ENCODE data around the gene PADI2.

The PADI2 gene

DNA sequence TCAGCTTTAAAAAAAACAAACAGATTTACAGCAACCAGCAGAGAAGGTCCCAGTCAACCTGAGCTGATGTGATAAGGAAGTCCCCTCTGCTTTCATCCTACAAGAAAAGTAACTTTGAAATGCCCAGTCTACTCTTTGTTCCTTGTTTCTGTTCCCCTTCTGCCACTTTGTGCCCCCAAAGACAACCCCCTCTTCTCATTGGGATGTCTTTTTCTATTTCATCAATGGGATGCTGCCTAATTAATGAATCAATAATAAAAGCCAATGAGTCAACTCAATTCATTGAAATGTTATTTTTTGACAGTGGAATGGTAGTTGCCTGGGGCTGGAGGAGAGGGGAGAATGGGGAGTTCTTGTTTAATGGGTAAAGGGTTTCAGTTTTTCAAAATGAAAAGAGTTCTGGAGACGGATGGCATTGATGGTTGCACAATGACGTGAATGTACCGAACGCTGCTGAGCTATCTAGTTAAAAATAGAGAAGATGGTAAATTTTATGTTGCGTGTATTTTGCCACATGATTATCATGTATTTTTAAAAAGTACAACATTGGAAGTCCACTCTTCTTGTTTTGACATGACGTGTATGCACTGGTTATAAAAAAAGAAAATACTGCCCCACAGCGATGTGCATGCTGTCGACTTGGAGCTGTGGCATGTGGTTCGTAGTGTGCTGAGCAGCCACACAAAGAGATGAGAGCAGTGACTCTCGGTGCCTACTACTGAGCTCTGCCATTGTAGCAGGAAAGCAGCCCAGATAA, 22.4 kb upstream of the PADI2 start:
- no peak for DNase-seq (ENCODE audit: insufficient read length, low spot score)
- TF ChIP-seq POLR2A (IDR thresholded peaks at IDR 0.05; ENCODE audit: low read depth, low read length) (0 out of 2 replicates have a peak, but pooled peaks have one; percentile 22), SPI1 (IDR thresholded peaks at IDR 0.05; ENCODE audit: low read depth, low read length) (peak; percentile 94), TAF1 (IDR thresholded peaks at IDR 0.05; ENCODE audit: low read depth, low read length) (no peak)
- FAIRE-seq: peak; percentile 97

DNA sequence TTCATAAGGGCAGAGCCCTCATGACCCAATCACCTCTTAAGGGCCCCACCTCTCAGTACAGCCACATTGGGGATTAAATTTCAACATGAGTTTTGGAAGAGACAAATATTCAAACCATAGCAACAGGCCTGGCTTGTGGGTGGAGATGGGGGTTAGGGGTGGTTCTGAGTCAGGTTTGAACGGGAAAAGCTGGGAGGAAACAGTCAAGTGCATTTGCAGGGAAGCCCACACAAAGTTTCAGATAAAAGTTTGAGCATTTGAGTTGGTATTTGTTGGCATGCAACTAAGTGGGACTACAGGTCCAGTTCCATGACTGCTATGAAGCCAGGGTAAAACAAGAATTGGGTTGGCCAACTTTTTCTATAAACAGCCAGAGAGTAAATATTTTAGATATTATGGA, 21.0 kb upstream of the PADI2 start:
- no peak for DNase-seq (ENCODE audit: insufficient read length, low spot score)
- FAIRE-seq: peak; percentile 67

DNA sequence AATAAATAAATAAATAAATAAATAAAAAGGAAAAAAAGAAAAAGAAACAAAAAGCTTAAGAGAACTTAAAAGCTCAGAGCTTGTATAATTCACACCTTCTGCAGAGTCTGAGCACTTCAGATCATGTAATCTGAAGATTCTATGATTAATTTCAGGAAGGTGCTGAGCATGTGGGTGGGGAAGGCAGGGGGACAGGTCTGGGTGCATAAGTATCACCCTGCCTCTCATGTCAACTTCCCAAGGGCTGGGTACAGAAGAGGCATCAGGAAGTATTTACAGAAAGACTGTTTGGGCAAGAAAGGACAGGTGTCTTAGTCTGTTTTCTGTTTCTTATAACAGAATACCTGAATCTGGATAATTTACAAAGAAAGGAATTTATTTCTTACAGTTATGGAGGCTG, 20.4 kb upstream of the PADI2 start:
- no peak for FAIRE-seq
- no peak for DNase-seq (ENCODE audit: insufficient read length, low spot score)
- no peak for TF ChIP-seq TAF1 (IDR thresholded peaks at IDR 0.05; ENCODE audit: low read depth, low read length)
- no peak for TF ChIP-seq POLR2A (IDR thresholded peaks at IDR 0.05; ENCODE audit: low read depth, low read length)
- TF ChIP-seq POLR2AphosphoS5 (IDR thresholded peaks at IDR 0.05; ENCODE audit: low read depth, low read length): no peak
- no peak for TF ChIP-seq SPI1 (IDR thresholded peaks at IDR 0.05; ENCODE audit: low read depth, low read length)
- TF ChIP-seq POU2F2 (IDR thresholded peaks at IDR 0.05; ENCODE audit: low read depth, low read length): no peak
- TF ChIP-seq PAX5 (IDR thresholded peaks at IDR 0.05; ENCODE audit: insufficient read depth, low read length, severe bottlenecking): no peak

More for the DNA sequence above, 21.0 kb upstream of the PADI2 start:
- no peak for TF ChIP-seq SPI1 (IDR thresholded peaks at IDR 0.05; ENCODE audit: low read depth, low read length)
- TF ChIP-seq POLR2A (IDR thresholded peaks at IDR 0.05; ENCODE audit: low read depth, low read length): no peak
- TF ChIP-seq POLR2AphosphoS5 (IDR thresholded peaks at IDR 0.05; ENCODE audit: low read depth, low read length): no peak

DNA sequence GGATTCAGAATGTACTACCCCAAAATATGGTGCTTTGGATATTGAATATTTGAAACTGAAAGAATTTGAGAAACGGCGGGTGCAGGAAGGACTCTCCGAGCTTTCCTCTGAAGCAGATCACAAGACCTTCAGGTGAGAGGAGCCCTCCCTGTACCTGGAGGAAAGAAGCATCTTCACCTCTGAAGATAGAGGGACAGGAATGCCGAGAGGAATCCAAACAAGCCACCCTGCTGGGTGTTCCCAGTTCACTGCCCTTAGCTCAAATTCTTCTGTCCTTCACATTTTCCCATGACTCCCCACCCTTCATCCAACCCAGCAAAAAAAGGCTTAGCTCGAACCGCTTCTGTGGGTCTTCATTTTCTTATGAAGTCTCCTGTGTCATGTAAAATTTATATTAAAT, 18.2 kb upstream of the PADI2 start:
- DNase-seq (ENCODE audit: insufficient read length, low spot score): no peak
- no peak for TF ChIP-seq POU2F2 (IDR thresholded peaks at IDR 0.05; ENCODE audit: low read depth, low read length)
- no peak for TF ChIP-seq TAF1 (IDR thresholded peaks at IDR 0.05; ENCODE audit: low read depth, low read length)
- no peak for TF ChIP-seq PAX5 (IDR thresholded peaks at IDR 0.05; ENCODE audit: insufficient read depth, low read length, severe bottlenecking)
- TF ChIP-seq SPI1 (IDR thresholded peaks at IDR 0.05; ENCODE audit: low read depth, low read length): no peak
- TF ChIP-seq POLR2A (IDR thresholded peaks at IDR 0.05; ENCODE audit: low read depth, low read length): no peak
- no peak for TF ChIP-seq POLR2AphosphoS5 (IDR thresholded peaks at IDR 0.05; ENCODE audit: low read depth, low read length)
- FAIRE-seq: no peak

DNA sequence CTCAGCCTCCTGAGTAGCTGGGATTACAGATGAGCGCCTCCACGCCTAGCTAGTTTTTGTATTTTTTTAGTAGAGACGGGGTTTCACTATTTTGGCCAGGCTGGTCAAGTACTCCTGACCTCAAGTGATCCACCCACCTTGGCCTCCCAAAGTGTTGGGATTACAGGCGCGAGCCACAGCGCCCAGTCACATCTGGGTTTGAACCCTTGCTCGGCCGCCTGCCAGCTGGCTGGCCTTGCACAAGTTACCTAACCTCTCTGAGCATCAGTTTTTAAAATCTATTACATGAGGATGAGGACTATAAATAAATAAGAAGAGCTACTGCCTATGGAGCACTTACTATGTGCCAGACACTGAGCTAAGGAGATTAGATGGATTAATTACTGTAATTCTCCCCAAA, 17.7 kb upstream of the PADI2 start:
- no peak for DNase-seq (ENCODE audit: insufficient read length, low spot score)
- FAIRE-seq: no peak
- no peak for TF ChIP-seq TAF1 (IDR thresholded peaks at IDR 0.05; ENCODE audit: low read depth, low read length)

DNA sequence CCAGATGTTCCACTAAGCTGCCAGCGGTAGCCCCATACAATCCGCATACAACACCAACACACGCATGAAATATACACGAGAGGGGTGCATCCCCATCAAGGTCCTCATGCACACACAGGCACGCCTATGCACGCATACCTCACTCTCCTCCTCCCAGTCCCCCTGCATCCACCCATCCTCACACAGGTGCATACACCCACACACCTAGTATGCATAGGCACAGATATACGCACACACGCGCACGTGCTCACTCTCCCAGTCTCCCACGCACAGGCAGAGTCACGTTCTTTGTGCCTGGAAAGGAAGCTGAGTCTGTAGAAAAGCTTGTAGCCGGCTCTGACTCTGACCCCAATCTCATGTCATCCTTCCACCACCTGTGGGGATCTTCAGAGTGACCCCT, 16.9 kb upstream of the PADI2 start:
- DNase-seq (ENCODE audit: insufficient read length, low spot score) (no peak), FAIRE-seq (peak; percentile 77)
- TF ChIP-seq POLR2A (IDR thresholded peaks at IDR 0.05; ENCODE audit: low read depth, low read length) (no peak), POU2F2 (IDR thresholded peaks at IDR 0.05; ENCODE audit: low read depth, low read length) (0 out of 2 replicates have a peak, but pooled peaks have one; percentile 11)

DNA sequence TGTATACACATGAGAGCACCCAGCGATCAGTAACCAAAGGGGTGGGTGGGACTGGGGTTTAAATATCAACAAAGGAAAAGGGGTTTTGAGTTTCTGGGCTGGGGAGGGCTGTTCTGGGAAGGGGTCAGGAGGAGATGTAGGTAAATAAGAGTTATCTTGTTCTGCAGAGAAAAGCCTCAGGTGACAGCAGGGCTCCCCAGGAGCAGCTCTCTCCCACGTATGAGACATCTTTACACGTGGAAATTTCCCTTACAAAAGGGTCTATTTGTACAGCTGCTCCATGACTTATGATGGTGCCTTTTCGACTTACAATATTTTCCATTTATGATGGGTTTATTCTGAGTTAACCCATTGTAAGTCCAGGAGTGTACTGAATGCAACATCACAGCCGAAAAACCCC, 16.3 kb upstream of the PADI2 start:
- FAIRE-seq (no peak), DNase-seq (ENCODE audit: insufficient read length, low spot score) (no peak)
- TF ChIP-seq POLR2AphosphoS5 (IDR thresholded peaks at IDR 0.05; ENCODE audit: low read depth, low read length): no peak

DNA sequence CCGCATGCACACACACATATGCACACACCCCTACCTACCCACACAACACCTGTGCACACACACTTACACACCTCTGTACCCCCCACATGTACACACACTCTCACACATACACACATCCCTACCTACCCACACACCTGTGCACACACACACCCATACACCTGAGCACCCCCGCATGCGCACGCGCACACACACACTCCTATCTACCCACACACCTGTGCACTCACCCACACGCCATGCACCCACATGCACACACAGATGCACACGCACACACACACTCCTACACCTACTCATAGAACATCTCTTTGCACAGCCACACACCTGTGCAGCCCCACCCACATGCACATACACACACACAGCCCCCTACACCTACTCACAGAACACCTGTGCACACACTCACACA, 15.5 kb upstream of the PADI2 start:
- DNase-seq (ENCODE audit: insufficient read length, low spot score) (no peak), FAIRE-seq (peak; percentile 61)
- no peak for TF ChIP-seq POLR2AphosphoS5 (IDR thresholded peaks at IDR 0.05; ENCODE audit: low read depth, low read length)
- TF ChIP-seq PAX5 (IDR thresholded peaks at IDR 0.05; ENCODE audit: insufficient read depth, low read length, severe bottlenecking): no peak
- no peak for TF ChIP-seq POU2F2 (IDR thresholded peaks at IDR 0.05; ENCODE audit: low read depth, low read length)
- no peak for TF ChIP-seq SPI1 (IDR thresholded peaks at IDR 0.05; ENCODE audit: low read depth, low read length)
- TF ChIP-seq POLR2A (IDR thresholded peaks at IDR 0.05; ENCODE audit: low read depth, low read length): no peak
- TF ChIP-seq TAF1 (IDR thresholded peaks at IDR 0.05; ENCODE audit: low read depth, low read length): no peak

DNA sequence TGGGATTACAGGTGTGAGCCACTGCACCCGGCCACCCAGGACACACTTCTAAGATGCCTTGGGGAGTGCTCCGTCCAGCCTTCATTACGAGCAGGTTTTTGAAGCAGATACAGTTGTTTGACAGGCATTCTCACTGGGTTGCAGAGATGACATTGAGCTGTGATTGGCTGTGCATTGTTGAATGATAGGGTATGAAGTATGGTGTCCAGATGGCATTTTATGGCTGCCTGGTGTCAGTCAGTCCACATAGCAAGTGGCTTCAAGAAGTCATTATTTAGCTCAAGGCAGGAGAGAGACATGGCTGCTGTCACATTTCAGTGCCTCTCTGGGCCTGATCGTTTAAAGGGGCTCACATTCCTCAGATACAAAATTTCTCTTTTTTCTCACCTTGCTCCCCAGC, 14.8 kb upstream of the PADI2 start:
- DNase-seq (ENCODE audit: insufficient read length, low spot score): no peak
- FAIRE-seq: no peak

DNA sequence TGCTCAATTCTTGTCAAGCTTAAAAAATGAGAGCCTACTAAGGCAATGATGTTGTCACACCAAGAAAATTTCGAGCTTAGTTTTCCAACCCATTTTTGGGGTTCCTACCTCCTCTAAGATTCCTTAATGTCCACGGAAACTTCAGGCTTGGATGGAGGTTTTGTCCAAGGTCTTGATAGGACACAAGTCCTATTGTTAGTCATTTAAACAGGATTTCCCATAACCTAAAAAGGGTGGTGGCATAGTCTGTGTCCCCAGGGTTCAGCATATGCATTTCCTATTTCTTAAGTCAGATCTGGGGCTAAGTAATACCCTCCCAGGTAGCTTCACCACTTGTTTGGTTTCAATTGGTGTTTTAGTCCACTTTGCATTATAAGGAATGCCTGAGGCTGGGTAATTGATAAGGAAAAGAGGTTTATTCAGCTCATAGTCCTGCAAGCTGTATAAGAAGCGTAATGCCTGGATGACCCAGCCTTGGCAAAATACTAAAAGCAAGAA, 10.9 kb upstream of the PADI2 start:
- DNase-seq (ENCODE audit: insufficient read length, low spot score) (no peak), FAIRE-seq (no peak)
- TF ChIP-seq PAX5 (IDR thresholded peaks at IDR 0.05; ENCODE audit: insufficient read depth, low read length, severe bottlenecking): no peak
- TF ChIP-seq SPI1 (IDR thresholded peaks at IDR 0.05; ENCODE audit: low read depth, low read length): no peak
- no peak for TF ChIP-seq TAF1 (IDR thresholded peaks at IDR 0.05; ENCODE audit: low read depth, low read length)
- no peak for TF ChIP-seq POU2F2 (IDR thresholded peaks at IDR 0.05; ENCODE audit: low read depth, low read length)
- TF ChIP-seq POLR2A (IDR thresholded peaks at IDR 0.05; ENCODE audit: low read depth, low read length): no peak
- no peak for TF ChIP-seq POLR2AphosphoS5 (IDR thresholded peaks at IDR 0.05; ENCODE audit: low read depth, low read length)

More for the DNA sequence above, 14.8 kb upstream of the PADI2 start:
- TF ChIP-seq POLR2A (IDR thresholded peaks at IDR 0.05; ENCODE audit: low read depth, low read length) (no peak), POLR2AphosphoS5 (IDR thresholded peaks at IDR 0.05; ENCODE audit: low read depth, low read length) (no peak)

DNA sequence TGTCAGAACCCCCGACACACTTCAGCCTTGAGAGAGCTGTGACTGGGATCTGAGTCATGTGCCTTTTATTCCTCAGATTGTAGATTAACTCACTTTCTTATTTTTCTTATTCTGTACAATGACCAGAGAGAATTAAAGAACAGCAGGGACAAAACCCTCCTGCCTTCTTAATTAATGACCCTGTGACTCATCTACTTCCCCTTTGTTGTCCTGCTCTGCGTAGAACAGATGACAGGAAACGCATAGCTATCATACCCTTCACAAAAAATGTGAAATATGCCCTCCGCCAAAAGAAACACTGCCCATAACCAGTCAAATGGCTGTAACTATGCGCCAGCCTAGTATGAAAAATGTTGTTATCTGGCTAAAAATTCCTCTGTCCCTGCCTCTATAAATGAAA, 9.1 kb upstream of the PADI2 start:
- DNase-seq (ENCODE audit: insufficient read length, low spot score) (no peak), FAIRE-seq (peak; percentile 13)
- TF ChIP-seq POLR2AphosphoS5 (IDR thresholded peaks at IDR 0.05; ENCODE audit: low read depth, low read length): no peak
- TF ChIP-seq POU2F2 (IDR thresholded peaks at IDR 0.05; ENCODE audit: low read depth, low read length): no peak
- TF ChIP-seq TAF1 (IDR thresholded peaks at IDR 0.05; ENCODE audit: low read depth, low read length): no peak

All from GM12891 (cell line).